Fibroblast of lung (primary cell): ENCODE data around the gene C1QTNF1.

Experiments
- EZH2 ChIP-seq: IDR thresholded peaks from 2 replicates; pipeline ENCODE4 v1.5.1; 2012; ENCODE audit warnings: low read length, control low read depth, mild to moderate bottlenecking; ENCODE audit errors: missing control alignments
- TF ChIP-seq, protein P1 (sequence below), 2 donors: IDR thresholded peaks in 1 of 2; conservative IDR thresholded peaks in 1 of 2; 1 replicate in 1 of 2; 2 replicates in 1 of 2; pipeline ENCODE4 v1.5.1; 2011 to 2012; ENCODE audit warnings: low read length in 2 of 2, control low read depth in 1 of 2, inconsistent platforms in 1 of 2, low read depth in 1 of 2, mild to moderate bottlenecking in 1 of 2

DNA sequence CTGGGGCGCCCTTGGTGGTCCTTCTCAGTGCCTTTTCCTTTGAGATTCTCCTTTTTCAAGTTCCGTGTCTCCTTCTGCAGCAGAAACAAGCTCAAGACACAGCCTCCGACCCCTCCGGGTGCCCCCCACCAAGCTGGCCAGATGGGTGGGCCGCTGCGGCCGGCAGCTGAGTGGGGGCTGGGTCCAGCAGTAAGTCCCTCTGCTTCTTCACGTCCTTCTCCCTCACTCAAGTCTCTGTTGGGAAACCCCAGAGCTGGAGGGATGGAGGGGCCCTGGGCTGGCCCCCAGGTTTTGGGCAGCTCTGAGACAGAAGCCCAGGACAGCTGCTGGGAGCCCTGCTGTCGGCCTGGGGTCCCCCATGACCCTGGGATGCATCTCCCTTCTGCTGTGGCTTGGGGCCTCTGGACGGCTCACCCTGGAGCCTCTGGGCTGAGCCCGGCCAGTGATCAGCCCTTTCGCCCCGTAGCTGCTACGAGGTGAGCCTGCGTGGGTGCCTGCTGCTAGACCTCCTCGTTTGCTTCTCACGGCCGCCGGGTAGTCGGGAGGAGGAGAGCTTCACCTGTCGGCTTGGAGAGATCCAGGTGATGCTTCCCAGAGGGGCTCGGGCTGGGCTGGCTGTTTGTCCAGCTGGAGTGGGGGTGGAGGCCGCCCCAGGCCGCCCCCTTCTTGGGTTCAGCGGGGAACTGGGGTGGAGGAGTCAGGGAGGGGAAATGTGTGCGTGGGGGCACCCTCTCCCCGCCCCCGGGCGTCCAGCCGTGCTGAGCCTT lies 61.4 kb downstream of the C1QTNF1 start:
- TF ChIP-seq, protein P1, sequence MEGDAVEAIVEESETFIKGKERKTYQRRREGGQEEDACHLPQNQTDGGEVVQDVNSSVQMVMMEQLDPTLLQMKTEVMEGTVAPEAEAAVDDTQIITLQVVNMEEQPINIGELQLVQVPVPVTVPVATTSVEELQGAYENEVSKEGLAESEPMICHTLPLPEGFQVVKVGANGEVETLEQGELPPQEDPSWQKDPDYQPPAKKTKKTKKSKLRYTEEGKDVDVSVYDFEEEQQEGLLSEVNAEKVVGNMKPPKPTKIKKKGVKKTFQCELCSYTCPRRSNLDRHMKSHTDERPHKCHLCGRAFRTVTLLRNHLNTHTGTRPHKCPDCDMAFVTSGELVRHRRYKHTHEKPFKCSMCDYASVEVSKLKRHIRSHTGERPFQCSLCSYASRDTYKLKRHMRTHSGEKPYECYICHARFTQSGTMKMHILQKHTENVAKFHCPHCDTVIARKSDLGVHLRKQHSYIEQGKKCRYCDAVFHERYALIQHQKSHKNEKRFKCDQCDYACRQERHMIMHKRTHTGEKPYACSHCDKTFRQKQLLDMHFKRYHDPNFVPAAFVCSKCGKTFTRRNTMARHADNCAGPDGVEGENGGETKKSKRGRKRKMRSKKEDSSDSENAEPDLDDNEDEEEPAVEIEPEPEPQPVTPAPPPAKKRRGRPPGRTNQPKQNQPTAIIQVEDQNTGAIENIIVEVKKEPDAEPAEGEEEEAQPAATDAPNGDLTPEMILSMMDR (conservative IDR thresholded peaks at IDR 0.05 in 1 of 2, IDR thresholded peaks at IDR 0.05 in 1 of 2; ENCODE audit: low read depth in 1 of 2, low read length in 2 of 2) = no peak
- no peak for TF ChIP-seq EZH2
